A673 (cell line): ENCODE measurements around the gene C1QTNF8.

Experiments
- CTCF ChIP-seq: fragments of 300-800, 200-600 bp; sonication (generic); conservative IDR thresholded peaks from 2 replicates; pipeline ENCODE4 v1.5.1; 2017; ENCODE audit warnings: low read depth, mild to moderate bottlenecking, antibody characterized with exemption, low read length, moderate library complexity, mixed read lengths
- EZH2 ChIP-seq: fragments of 200-600 bp; sonication (generic); IDR thresholded peaks from 2 replicates; pipeline ENCODE4 v1.6.1; 2017; ENCODE audit warnings: borderline replicate concordance, low read depth, mild to moderate bottlenecking, mixed read lengths, antibody characterized with exemption, low read length; ENCODE audit not compliant: poor library complexity, severe bottlenecking

GRCh38 chr16:1101573-1102332, 5.7 kb upstream of the C1QTNF8 start:
- TF ChIP-seq CTCF, result no peak
- no peak for TF ChIP-seq EZH2
